HFFc6 (cell line): ENCODE data around the gene ECI1. TPM values are rescaled to one million over a fixed set of nuclear protein-coding genes. Genes with fewer than 3 reads are reported as not detected.
"Not testable (repeated sequence)": the region's sequence is repeated elsewhere in the genome, so short reads cannot be mapped to it uniquely, and the experiment has no call there.

Experiments
- DNase-seq: peaks from one replicate; pipeline ENCODE4 v3.0.0-alpha.2; 2018
- H3K27ac Mint-ChIP-seq: 2 replicates; pipeline ENCODE4 v1.8.0; 2020; ENCODE audit warnings: mild to moderate bottlenecking, mixed read lengths
- H3K27me3 Mint-ChIP-seq: 2 replicates; pipeline ENCODE4 v1.8.0; 2021; ENCODE audit warnings: mild to moderate bottlenecking, moderate library complexity, mixed read lengths; ENCODE audit not compliant: insufficient read depth
- H3K36me3 Mint-ChIP-seq: 2 replicates; pipeline ENCODE4 v1.8.0; 2021; ENCODE audit warnings: low read depth, mixed read lengths
- H3K4me1 Mint-ChIP-seq: 2 replicates; pipeline ENCODE4 v1.8.0; 2020; ENCODE audit warnings: low read depth, mixed read lengths
- H3K4me3 Mint-ChIP-seq: 2 replicates; pipeline ENCODE4 v1.8.0; 2020; ENCODE audit warnings: mild to moderate bottlenecking, moderate library complexity, mixed read lengths
- H3K9me3 Mint-ChIP-seq: 2 replicates; pipeline ENCODE4 v1.8.0; 2020; ENCODE audit warnings: mild to moderate bottlenecking, mixed read lengths
- total RNA-seq, 6 experiments: library from RNA; stranded (reverse); fragmentation: NEBNext Ultra II Directional; extraction: Animal tissue kit (Norgen Biotek cat#: 25700); gene quantifications; 2 replicates in 1 of 6; 3 replicates in 5 of 6; pipeline ENCODE4 v1.2.3, GENCODE V29; 2021
- TF ChIP-seq, protein P1 (sequence below): fragments of 200-600 bp; sonication (generic); IDR thresholded peaks from 2 replicates; pipeline ENCODE4 v1.5.0; 2021; ENCODE audit warnings: antibody characterized with exemption, mild to moderate bottlenecking

Gene ECI1
- total RNA-seq, 6 experiments from 2014 or later = 30.3 to 47.8 (median 35.4) TPM

DNA sequence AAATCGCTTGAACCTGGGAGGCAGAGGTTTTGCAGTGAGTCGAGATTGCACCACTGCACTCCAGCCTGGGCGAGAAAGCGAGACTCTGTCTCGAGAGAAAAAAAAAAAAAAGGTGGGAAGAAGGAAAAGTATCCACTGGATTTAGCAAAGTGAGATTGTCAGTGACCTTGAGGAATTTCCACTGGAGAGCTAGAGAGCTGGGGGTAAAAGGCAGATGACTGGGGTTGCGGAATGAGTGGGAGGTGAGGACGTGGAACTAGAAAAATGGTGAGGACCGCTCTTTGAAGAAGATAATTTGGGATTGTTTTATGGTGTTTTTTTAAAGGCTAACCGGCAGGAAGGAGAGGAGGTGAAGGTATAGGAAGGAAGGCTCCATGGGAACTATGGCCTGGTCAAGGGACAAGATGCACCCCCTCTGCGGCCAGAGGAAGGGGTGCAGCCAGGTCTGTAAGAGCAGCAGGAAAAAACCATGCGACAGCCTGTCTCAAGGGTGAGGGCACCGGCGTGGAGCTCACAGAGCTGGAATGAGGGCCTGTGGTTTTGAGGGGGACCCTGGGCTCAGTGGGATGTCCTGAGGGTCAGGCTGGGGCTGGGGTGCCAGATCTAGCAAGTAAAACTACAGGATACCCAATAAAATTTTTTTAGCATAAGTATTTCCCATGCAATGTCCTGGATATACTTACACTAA lies 46.8 kb downstream of the ECI1 start:
- DNase-seq = no peak
- H3K4me1 Mint-ChIP-seq = peaks cover 13% of the 10 kb centered on the region
- H3K27ac Mint-ChIP-seq = peak overlapping the region; percentile 37
- TF ChIP-seq, protein P1, sequence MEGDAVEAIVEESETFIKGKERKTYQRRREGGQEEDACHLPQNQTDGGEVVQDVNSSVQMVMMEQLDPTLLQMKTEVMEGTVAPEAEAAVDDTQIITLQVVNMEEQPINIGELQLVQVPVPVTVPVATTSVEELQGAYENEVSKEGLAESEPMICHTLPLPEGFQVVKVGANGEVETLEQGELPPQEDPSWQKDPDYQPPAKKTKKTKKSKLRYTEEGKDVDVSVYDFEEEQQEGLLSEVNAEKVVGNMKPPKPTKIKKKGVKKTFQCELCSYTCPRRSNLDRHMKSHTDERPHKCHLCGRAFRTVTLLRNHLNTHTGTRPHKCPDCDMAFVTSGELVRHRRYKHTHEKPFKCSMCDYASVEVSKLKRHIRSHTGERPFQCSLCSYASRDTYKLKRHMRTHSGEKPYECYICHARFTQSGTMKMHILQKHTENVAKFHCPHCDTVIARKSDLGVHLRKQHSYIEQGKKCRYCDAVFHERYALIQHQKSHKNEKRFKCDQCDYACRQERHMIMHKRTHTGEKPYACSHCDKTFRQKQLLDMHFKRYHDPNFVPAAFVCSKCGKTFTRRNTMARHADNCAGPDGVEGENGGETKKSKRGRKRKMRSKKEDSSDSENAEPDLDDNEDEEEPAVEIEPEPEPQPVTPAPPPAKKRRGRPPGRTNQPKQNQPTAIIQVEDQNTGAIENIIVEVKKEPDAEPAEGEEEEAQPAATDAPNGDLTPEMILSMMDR = no peak
- peaks cover 6% of the 10 kb centered on the region for H3K27me3 Mint-ChIP-seq
- peak overlapping the region; percentile 79 for H3K4me3 Mint-ChIP-seq
- no peaks in the 10 kb centered on the region for H3K9me3 Mint-ChIP-seq
- peaks cover 11% of the 10 kb centered on the region; the same call in 1 of the 2 replicates for H3K36me3 Mint-ChIP-seq

DNA sequence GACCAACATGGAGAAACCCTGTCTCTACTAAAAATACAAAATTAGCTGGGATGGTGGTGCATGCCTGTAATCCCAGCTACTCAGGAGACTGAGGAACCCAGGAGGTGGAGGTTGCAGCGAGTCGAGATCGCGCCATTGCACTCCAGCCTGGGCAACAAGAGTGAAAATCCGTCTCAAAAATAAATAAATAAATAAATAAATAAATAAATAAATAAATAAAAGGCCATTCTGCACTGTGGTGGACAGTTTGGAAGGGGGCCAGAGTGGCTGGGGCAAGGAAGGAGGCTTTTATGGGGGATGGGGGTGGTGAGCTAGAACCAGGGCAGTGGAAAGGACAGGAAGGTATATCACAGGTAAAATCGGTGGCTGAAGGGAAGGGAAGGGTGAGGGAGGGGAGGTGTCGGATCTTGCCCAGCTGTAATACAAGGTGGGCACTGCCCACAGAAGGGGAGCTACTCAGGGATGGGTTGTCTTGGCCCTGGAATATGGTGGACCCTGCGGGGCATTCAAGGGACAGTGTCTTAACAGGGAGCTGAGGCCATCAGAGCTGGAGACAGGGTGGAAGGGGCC lies 48.2 kb downstream of the ECI1 start:
- Mint-ChIP-seq H3K36me3 (peaks cover 11% of the 10 kb centered on the region; the same call in 1 of the 2 replicates), H3K27me3 (peaks cover 12% of the 10 kb centered on the region), H3K4me1 (peaks cover 13% of the 10 kb centered on the region), H3K4me3 (peak overlapping the region; percentile 30; the same call in 1 of the 2 replicates)
- DNase-seq, H3K9me3 Mint-ChIP-seq, H3K27ac Mint-ChIP-seq: not testable (repeated sequence)

DNA sequence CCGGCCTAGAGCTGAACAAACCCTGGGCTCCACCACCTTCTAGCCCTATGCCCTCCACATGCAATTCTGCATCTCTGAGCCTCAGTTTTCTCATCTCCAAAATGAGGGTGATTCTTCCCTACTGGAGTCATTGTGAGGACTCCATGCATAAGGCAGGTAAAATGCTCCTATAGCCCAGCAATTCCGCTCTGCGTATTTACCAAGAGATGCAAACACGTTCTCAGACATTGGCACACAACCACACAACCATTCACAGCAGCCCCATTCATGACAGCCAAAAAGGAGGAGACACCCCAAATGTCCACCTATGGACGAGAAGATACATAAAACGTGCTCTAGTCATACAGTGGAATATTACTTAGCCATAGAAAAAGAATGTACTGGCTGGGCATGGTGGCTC lies 51.1 kb downstream of the ECI1 start:
- H3K27me3 Mint-ChIP-seq = peaks cover 16% of the 10 kb centered on the region
- DNase-seq = no peak
- no peaks in the 10 kb centered on the region for H3K36me3 Mint-ChIP-seq
- no peaks in the 10 kb centered on the region for H3K9me3 Mint-ChIP-seq
- no peak overlapping the region for H3K4me3 Mint-ChIP-seq
- peaks cover 7% of the 10 kb centered on the region for H3K4me1 Mint-ChIP-seq
- TF ChIP-seq, protein P1 = no peak
- H3K27ac Mint-ChIP-seq = no peak overlapping the region

DNA sequence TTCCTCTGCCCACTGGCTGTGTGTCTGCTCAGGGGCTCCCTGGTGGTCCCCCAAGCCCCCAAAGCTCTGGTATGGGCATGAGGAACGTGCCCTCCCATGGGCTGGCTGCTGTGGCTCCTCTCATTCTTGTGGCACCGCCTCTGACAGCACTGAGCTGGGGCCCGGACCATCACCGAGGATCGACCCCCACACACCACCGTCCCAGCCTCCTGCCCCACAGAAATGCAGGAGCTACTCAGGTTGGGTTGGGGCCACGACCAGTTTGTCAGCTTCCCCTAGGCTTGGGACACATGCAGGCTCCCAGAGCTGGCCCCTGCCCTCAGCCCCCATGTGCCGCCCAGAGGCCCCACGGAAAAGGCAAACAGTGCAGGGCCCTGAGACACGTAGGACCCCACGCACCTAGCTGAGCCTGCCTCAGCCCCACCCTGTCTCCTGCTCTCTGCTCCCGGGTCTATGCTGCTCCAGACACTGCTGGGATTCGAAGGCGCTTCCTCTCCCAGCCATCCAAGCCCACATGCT lies 51.7 kb downstream of the ECI1 start:
- no peak overlapping the region for H3K4me3 Mint-ChIP-seq

DNA sequence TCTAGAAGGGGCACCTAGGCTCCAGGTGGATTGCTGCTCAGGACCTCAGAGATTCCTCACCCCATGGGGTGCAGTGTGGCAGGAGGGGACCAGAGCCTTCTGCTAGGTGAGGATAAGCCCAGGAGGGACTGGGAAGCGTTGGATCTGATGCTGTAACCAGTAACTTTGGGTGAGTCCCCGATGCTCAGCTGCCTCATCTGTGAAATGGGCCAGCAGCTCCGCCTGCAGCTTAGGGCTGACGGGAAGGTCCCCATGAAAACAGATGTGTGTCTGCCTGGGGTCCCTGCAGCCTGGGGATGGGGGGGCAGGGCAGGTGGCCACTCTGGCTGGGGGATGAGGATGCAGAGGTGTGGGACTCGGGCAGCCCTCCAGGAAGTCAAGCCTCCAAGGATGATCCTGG lies 52.3 kb downstream of the ECI1 start:
- Mint-ChIP-seq H3K4me3 (no peak overlapping the region), H3K27ac (no peak overlapping the region), H3K9me3 (no peaks in the 10 kb centered on the region), H3K36me3 (no peaks in the 10 kb centered on the region), H3K27me3 (peaks cover 18% of the 10 kb centered on the region), H3K4me1 (no peaks in the 10 kb centered on the region; the same call in 1 of the 2 replicates)
- DNase-seq = no peak
- TF ChIP-seq, protein P1 = no peak

More for the DNA sequence above, 51.7 kb downstream of the ECI1 start:
- TF ChIP-seq, protein P1 = no peak
- no peak overlapping the region for H3K27ac Mint-ChIP-seq
- H3K27me3 Mint-ChIP-seq = peaks cover 18% of the 10 kb centered on the region
- H3K9me3 Mint-ChIP-seq = no peaks in the 10 kb centered on the region
- H3K4me1 Mint-ChIP-seq = peaks cover 5% of the 10 kb centered on the region
- no peaks in the 10 kb centered on the region for H3K36me3 Mint-ChIP-seq
- no peak for DNase-seq

DNA sequence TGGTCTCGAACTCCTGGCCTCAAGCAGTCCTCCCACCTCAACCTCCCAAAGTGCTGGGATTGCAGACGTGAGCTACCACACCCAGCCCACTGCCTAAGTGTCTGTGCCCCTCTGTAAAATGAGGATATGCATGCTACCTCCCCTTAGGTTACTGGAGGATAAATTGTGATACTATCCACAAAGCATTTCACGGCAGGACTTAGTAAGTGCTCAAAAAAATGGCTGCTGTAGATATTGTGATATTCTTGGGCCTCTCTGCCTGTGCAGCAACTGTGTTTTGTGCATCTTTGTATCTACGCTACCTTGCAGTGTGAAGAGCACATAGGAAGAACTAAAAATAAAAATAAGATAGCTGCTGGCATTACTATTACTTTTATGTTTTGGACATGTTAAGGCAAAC lies 53.1 kb downstream of the ECI1 start:
- H3K4me3 Mint-ChIP-seq = no peak overlapping the region
- H3K27me3 Mint-ChIP-seq = peaks cover 18% of the 10 kb centered on the region
- no peaks in the 10 kb centered on the region for H3K9me3 Mint-ChIP-seq
- H3K4me1 Mint-ChIP-seq = no peaks in the 10 kb centered on the region; the same call in 1 of the 2 replicates
- no peak overlapping the region for H3K27ac Mint-ChIP-seq
- DNase-seq = no peak
- no peaks in the 10 kb centered on the region for H3K36me3 Mint-ChIP-seq
- TF ChIP-seq, protein P1 = no peak
